ENCODE data around the gene NKX3-2. TPM values are rescaled to one million over a fixed set of nuclear protein-coding genes. Genes with fewer than 3 reads are reported as not detected.

NKX3-2 gene
- total and polyA plus RNA-seq, 2 of the 4 experiments (the other 2 are of a cell fraction): 0.05 TPM; not detected in 1

GRCh38 chr4:13531625-13531998, 12.7 kb downstream of the NKX3-2 start:
- Histone ChIP-seq H2AK9ac (replicated peaks; ENCODE audit: low read depth, low read length, poor library complexity) (no peak overlapping the region), H3K18ac (ENCODE audit: low read depth, low read length) (no peak overlapping the region), H3K4ac (ENCODE audit: low read depth, low read length) (no peak overlapping the region), H3K79me1 (ENCODE audit: low read depth in 1 of 2, low read length in 2 of 2) (no peaks in the 10 kb centered on the region), H4K8ac (ENCODE audit: low read depth in 2 of 2, low read length in 2 of 2) (no peak overlapping the region), H2BK120ac (ENCODE audit: low read depth, low read length) (no peak overlapping the region), H4K20me1 (ENCODE audit: insufficient read depth, low read length) (no peaks in the 10 kb centered on the region; the same call in 1 of the 2 replicates), H3K56ac (ENCODE audit: extremely low read depth, insufficient read depth, low read length) (no peak overlapping the region), H2BK15ac (ENCODE audit: low read depth, low read length) (no peak overlapping the region), H4K5ac (ENCODE audit: low read depth, low read length) (no peak overlapping the region), H3K36me3 (ENCODE audit: control insufficient read depth, insufficient read depth, low read length) (no peaks in the 10 kb centered on the region), H3K23ac (ENCODE audit: low read depth, low read length) (no peak overlapping the region), H3K27me3 (ENCODE audit: control insufficient read depth, insufficient read depth, low read length) (peaks cover 96% of the 10 kb centered on the region), H3K9ac (ENCODE audit: low read depth, low read length) (no peak overlapping the region), H2AFZ (replicated peaks; ENCODE audit: low read length, poor library complexity) (no peak overlapping the region), H3K27ac (ENCODE audit: insufficient read depth, low read length) (no peak overlapping the region), H2BK5ac (ENCODE audit: low read depth, low read length, poor library complexity, severe bottlenecking) (no peak overlapping the region), H3K14ac (replicated peaks; ENCODE audit: low read depth, low read length) (no peak overlapping the region), H4K91ac (ENCODE audit: insufficient read depth, low read depth, low read length) (no peak overlapping the region), H3K4me1 (ENCODE audit: control insufficient read depth, insufficient read depth, low read length) (no peaks in the 10 kb centered on the region), H2BK20ac (ENCODE audit: low read depth, low read length) (no peak overlapping the region), H3K9me1 (ENCODE audit: insufficient read depth, low read length) (no peaks in the 10 kb centered on the region), H3K4me3 (ENCODE audit: insufficient read depth, low read depth, low read length) (no peak overlapping the region), H3K9me3 (ENCODE audit: control insufficient read depth, insufficient read depth, low read length) (peaks cover 6% of the 10 kb centered on the region), H3K4me2 (ENCODE audit: low read depth, low read length) (no peak overlapping the region), H2AK5ac (ENCODE audit: low read depth, low read length) (no peak overlapping the region)
- TF ChIP-seq SMC3 (IDR thresholded peaks at IDR 0.05; ENCODE audit: low read depth, low read length): no peak
- TF ChIP-seq CEBPB (IDR thresholded peaks at IDR 0.05; ENCODE audit: low read depth, low read length): no peak
- TF ChIP-seq RCOR1 (IDR thresholded peaks at IDR 0.05; ENCODE audit: insufficient replicate concordance, low read length): no peak
- no peak for TF ChIP-seq NFE2L2 (IDR thresholded peaks at IDR 0.05; ENCODE audit: low read depth, low read length)
- TF ChIP-seq RFX5 (IDR thresholded peaks at IDR 0.05; ENCODE audit: low read depth, low read length): no peak
- no peak for TF ChIP-seq CHD1 (IDR thresholded peaks at IDR 0.05; ENCODE audit: low read depth, low read length)
- no peak for TF ChIP-seq MAZ (IDR thresholded peaks at IDR 0.05; ENCODE audit: borderline replicate concordance, low read depth, low read length)
- TF ChIP-seq MAFK (IDR thresholded peaks at IDR 0.05; ENCODE audit: low read depth, low read length): no peak
- TF ChIP-seq, protein P1, sequence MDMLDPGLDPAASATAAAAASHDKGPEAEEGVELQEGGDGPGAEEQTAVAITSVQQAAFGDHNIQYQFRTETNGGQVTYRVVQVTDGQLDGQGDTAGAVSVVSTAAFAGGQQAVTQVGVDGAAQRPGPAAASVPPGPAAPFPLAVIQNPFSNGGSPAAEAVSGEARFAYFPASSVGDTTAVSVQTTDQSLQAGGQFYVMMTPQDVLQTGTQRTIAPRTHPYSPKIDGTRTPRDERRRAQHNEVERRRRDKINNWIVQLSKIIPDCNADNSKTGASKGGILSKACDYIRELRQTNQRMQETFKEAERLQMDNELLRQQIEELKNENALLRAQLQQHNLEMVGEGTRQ (IDR thresholded peaks at IDR 0.05; ENCODE audit: low read depth, low read length): no peak
- no peak for TF ChIP-seq MXI1 (IDR thresholded peaks at IDR 0.05; ENCODE audit: borderline replicate concordance, low read depth, low read length)
- ATAC-seq (ENCODE audit: low read depth): no peak
- dilution Hi-C loops (cut with HindIII; ENCODE audit: low sequenced_read_pairs, unreplicated experiment): no loop called here
- CTCF ChIA-PET: no interaction called here
- no peak for DNase-seq
- no TSS peak for BruUV-seq (replicated peaks)
- POLR2A ChIA-PET (ENCODE audit: unreplicated experiment): no interaction called here
- whole genome bisulfite sequencing, 2 experiments (ENCODE audit: extremely low coverage in 2 of 2, insufficient read length in 1 of 2): 8% methylated on average over 4 of the region's 8 CpGs; no CpG with 5 or more reads in 1 of the 2 experiments
- in situ Hi-C loops (cut with MboI; ENCODE audit: low sequenced_read_pairs): no loop called here
- intact Hi-C loops (cut with micrococcal nuclease): no loop called here
